NCI-H146 (cell line): ENCODE measurements around the gene MAP10.

ENCODE experiments used
- DNase-seq: peaks from one replicate; lab custom pipeline; 2025; lab: John Stamatoyannopoulos, UW

Gene MAP10

GRCh38 chr1:232795497-232796053 is 9.6 kb upstream of the MAP10 start:
- no peak for DNase-seq

GRCh38 chr1:232797856-232798510 is 7.2 kb upstream of the MAP10 start:
- DNase-seq, result no peak

GRCh38 chr1:232798920-232799319 is 6.3 kb upstream of the MAP10 start:
- no peak for DNase-seq

- no peak for DNase-seq
Measured at GRCh38 chr1:232806186-232806510, 932 bp downstream of the MAP10 start.

- no peak for DNase-seq
Measured at GRCh38 chr1:232810856-232811255, 5.6 kb downstream of the MAP10 start.

- DNase-seq, result no peak
Measured at GRCh38 chr1:232812560-232812959, 7.3 kb downstream of the MAP10 start.

GRCh38 chr1:232813097-232813496 is 7.9 kb downstream of the MAP10 start:
- DNase-seq, result no peak

GRCh38 chr1:232813760-232814159 is 8.5 kb downstream of the MAP10 start:
- no peak for DNase-seq

- no peak for DNase-seq
Measured at GRCh38 chr1:232816324-232816723, 11.1 kb downstream of the MAP10 start.

GRCh38 chr1:232818040-232818439 is 12.8 kb downstream of the MAP10 start:
- DNase-seq, result no peak

- no peak for DNase-seq
Measured at GRCh38 chr1:232820431-232820830, 15.2 kb downstream of the MAP10 start.

GRCh38 chr1:232822530-232822929 is 17.3 kb downstream of the MAP10 start:
- DNase-seq, result no peak

- DNase-seq, result no peak
Measured at GRCh38 chr1:232826318-232826717, 21.1 kb downstream of the MAP10 start.

GRCh38 chr1:232830661-232831060 is 25.4 kb downstream of the MAP10 start:
- no peak for DNase-seq

- no peak for DNase-seq
Measured at GRCh38 chr1:232831895-232832294, 26.7 kb downstream of the MAP10 start.

GRCh38 chr1:232834066-232834465 is 28.9 kb downstream of the MAP10 start:
- DNase-seq, result no peak

- DNase-seq, result no peak
Measured at GRCh38 chr1:232835166-232835565, 29.9 kb downstream of the MAP10 start.

GRCh38 chr1:232837087-232837486 is 31.9 kb downstream of the MAP10 start:
- no peak for DNase-seq

GRCh38 chr1:232841823-232842565 is 36.8 kb downstream of the MAP10 start:
- DNase-seq, result no peak

- no peak for DNase-seq
Measured at GRCh38 chr1:232844791-232845190, 39.6 kb downstream of the MAP10 start.

- no peak for DNase-seq
Measured at GRCh38 chr1:232845406-232845955, 40.3 kb downstream of the MAP10 start.

- DNase-seq, result no peak
Measured at GRCh38 chr1:232851532-232851931, 46.3 kb downstream of the MAP10 start.
